Adrenal gland (tissue), 12 donors: ENCODE results near the gene CGREF1. TPM values are rescaled to one million over a fixed set of nuclear protein-coding genes. Genes with fewer than 3 reads are reported as not detected.
"Not testable (repeated sequence)": the region's sequence is repeated elsewhere in the genome, so short reads cannot be mapped to it uniquely, and the experiment has no call there.

Source experiments
- DNase-seq, 7 donors: peaks; one replicate each; pipeline ENCODE4 v3.0.0-alpha.2; 2019 to 2020
- H3K27ac ChIP-seq, 5 donors: fragments of 200-600 bp; sonication (generic) in 4 of 5; 1 replicate in 3 of 5; 2 replicates in 2 of 5; pipeline versions ENCODE4 v1.5.1 to v1.8.0; 2016 to 2020; ENCODE audit warnings: mild to moderate bottlenecking in 1 of 5
- H3K27me3 ChIP-seq: fragments of 200-600 bp; 2 replicates; pipeline ENCODE4 v1.8.0; 2021
- H3K36me3 ChIP-seq, 2 donors: fragments of 200-600 bp; replicated peaks in 1 of 2; 1 replicate in 1 of 2; 2 replicates in 1 of 2; pipeline versions ENCODE4 v1.5.1 to v1.8.0; 2018 to 2022
- H3K4me1 ChIP-seq, 2 donors: fragments of 200-600 bp; replicated peaks in 1 of 2; 1 replicate in 1 of 2; 2 replicates in 1 of 2; pipeline versions ENCODE4 v1.5.1 to v1.8.0; 2018 to 2021
- H3K4me3 ChIP-seq, 4 donors: fragments of 200-600 bp; sonication (generic) in 3 of 4; one replicate each; pipeline ENCODE4 v1.5.1; 2016 to 2018
- H3K9me3 ChIP-seq, 3 donors: fragments of 200-600 bp; sonication (generic) in 1 of 3; replicated peaks in 1 of 3; 1 replicate in 2 of 3; 2 replicates in 1 of 3; pipeline versions ENCODE4 v1.5.1 to v1.8.0; 2016 to 2021
- CTCF ChIP-seq, 6 experiments: fragments of 450-650 bp in 4 of 6; fragments of 200-600 bp in 2 of 6; sonication (generic) in 1 of 6; IDR thresholded peaks; 1 replicate in 5 of 6; 2 replicates in 1 of 6; pipeline versions ENCODE4 v1.5.1 to v1.8.0; 2016 to 2021; ENCODE audit warnings: antibody characterized with exemption in 6 of 6, mild to moderate bottlenecking in 2 of 6, moderate library complexity in 1 of 6
- POLR2A ChIP-seq, 2 donors: fragments of 450-650 bp; IDR thresholded peaks; one replicate each; pipeline ENCODE4 v1.6.1; 2017; ENCODE audit warnings: antibody characterized with exemption in 2 of 2, mild to moderate bottlenecking in 2 of 2, moderate library complexity in 1 of 2
- WGBS, 4 donors: extraction: QIAGEN DNeasy Blood & Tissue Kit in 2 of 4; methylation state at CpG; one replicate each; pipeline versions ENCODE4 v1.1.5 to v1.1.7; 2013 to 2017; 5-methylcytosine and 5-hydroxymethylcytosine counted together
- intact Hi-C, 2 donors: fragments of 100-400 bp; cut with DNase I; formaldehyde crosslinking; loops; one replicate each; pipeline versions ENCODE4 v1.14.1 to v1.15.0; 2022 to 2023
- polyA plus RNA-seq, 3 donors: library from polyadenylated mRNA; stranded (reverse); fragments of 200-250 nt in 2 of 3; fragments of 350-450 nt in 1 of 3; fragmentation: Illumina TruSeq in 1 of 3; extraction: RNeasy Lipid Tissue Mini Kit (QIAGEN cat#74804) in 1 of 3; gene quantifications; one replicate each; pipeline ENCODE4 v1.2.3, GENCODE V29; 2013 to 2014
- total RNA-seq, 9 donors: library from RNA; depleted of rRNA in 4 of 9; stranded (reverse); fragments of >200 nt in 4 of 9; fragments of 120-200 nt in 1 of 9; fragmentation: NEBNext Ultra II Directional in 1 of 9; extraction: Animal tissue kit (Norgen Biotek cat#: 25700) in 1 of 9; gene quantifications; one replicate each; pipeline versions ENCODE4 v1.1.0 to v1.2.4, GENCODE V29; 2013 to 2023
- donor health status: healthy with polysubstance abuse.
- donor health status: Bipolar disorder and iron deficiency.
- donor health status: DM: yes; HTN: yes; CAD: no.
- donor health status: DM: no; HTN: no; CAD: no.
- donor health status: DM: no; HTN: no; CAD: no.
- donor health status: DM: yes; HTN: yes; CAD: no.

Gene CGREF1
- total and polyA plus RNA-seq, 12 donors = 0.52 to 4.7 (median 1.3) TPM; not detected in 1

GRCh38 chr2:27076323-27076722 is 42.6 kb downstream of the CGREF1 start:
- 71 to 85% (median 79%) methylated on average over 4 of the region's 4 CpGs for WGBS, 4 donors
- Histone ChIP-seq H3K27me3 (no peaks in the 10 kb centered on the region), H3K4me3 (no peak overlapping the region), H3K4me1 (peaks cover 7 to 33% of the 10 kb centered on the region in 2 donors), H3K27ac (peak overlapping the region in 2 of 5 donors; percentile 29 to 56), H3K9me3 (no peaks in the 10 kb centered on the region), H3K36me3 (no peaks in the 10 kb centered on the region)
- TF ChIP-seq POLR2A (IDR thresholded peaks at IDR 0.05) (no peak), CTCF (IDR thresholded peaks at IDR 0.05) (no peak)
- intact Hi-C loops = no loop called here
- no peak for DNase-seq

GRCh38 chr2:27075566-27075871 is 43.4 kb downstream of the CGREF1 start:
- H3K4me3 ChIP-seq, H3K9me3 ChIP-seq, intact Hi-C loops, H3K36me3 ChIP-seq, H3K27me3 ChIP-seq, DNase-seq: not testable (repeated sequence)
- WGBS, 4 donors = 69 to 87% (median 72%) methylated on average over 6 of the region's 6 CpGs
- peak overlapping the region in 2 of 5 donors; percentile 29 to 56 for H3K27ac ChIP-seq
- peaks cover 6 to 35% of the 10 kb centered on the region in 2 donors for H3K4me1 ChIP-seq

GRCh38 chr2:27074738-27075565 is 44.0 kb downstream of the CGREF1 start:
- 52 to 62% (median 56%) methylated on average over 4 of the region's 4 CpGs for WGBS, 4 donors
- Histone ChIP-seq H3K27me3 (no peaks in the 10 kb centered on the region), H3K27ac (peak overlapping the region in 2 of 5 donors; percentile 29 to 71), H3K36me3 (peaks cover 0 to 5% of the 10 kb centered on the region in 2 donors), H3K4me3 (no peak overlapping the region), H3K4me1 (peaks cover 9 to 41% of the 10 kb centered on the region in 2 donors), H3K9me3 (no peaks in the 10 kb centered on the region)
- DNase-seq = peak in 1 of 7 donors; percentile 47
- intact Hi-C loops = no loop called here
- TF ChIP-seq CTCF (IDR thresholded peaks at IDR 0.05) (no peak), POLR2A (IDR thresholded peaks at IDR 0.05) (no peak)

- TF ChIP-seq CTCF (IDR thresholded peaks at IDR 0.05) = no peak
- Histone ChIP-seq H3K4me3 (no peak overlapping the region), H3K36me3 (peaks cover 0 to 16% of the 10 kb centered on the region in 2 donors), H3K9me3 (no peaks in the 10 kb centered on the region), H3K27me3 (no peaks in the 10 kb centered on the region), H3K4me1 (peaks cover 16 to 50% of the 10 kb centered on the region in 2 donors), H3K27ac (peak overlapping the region in 2 of 5 donors; percentile 29 to 71)
- 35 to 46% (median 40%) methylated on average over 2 of the region's 2 CpGs for WGBS, 4 donors
- intact Hi-C loops = no loop called here
- DNase-seq = no peak
Observed at GRCh38 chr2:27073782-27074181, 45.1 kb downstream of the CGREF1 start.

- TF ChIP-seq CTCF (IDR thresholded peaks at IDR 0.05) = no peak
- intact Hi-C loops = no loop called here
- Histone ChIP-seq H3K27me3 (no peaks in the 10 kb centered on the region), H3K4me3 (no peak overlapping the region), H3K36me3 (peaks cover 0 to 24% of the 10 kb centered on the region in 2 donors), H3K9me3 (no peaks in the 10 kb centered on the region), H3K4me1 (peaks cover 16 to 52% of the 10 kb centered on the region in 2 donors), H3K27ac (peak overlapping the region in 3 of 5 donors; percentile 38 to 95 (median 83))
- DNase-seq = no peak
- 74 to 100% (median 82%) methylated on average over 4 to 5 of the region's 5 CpGs for WGBS, 4 donors
Observed at GRCh38 chr2:27072920-27073319, 46.0 kb downstream of the CGREF1 start.
